ENCODE data around the gene BACE2.

The BACE2 gene

DNA sequence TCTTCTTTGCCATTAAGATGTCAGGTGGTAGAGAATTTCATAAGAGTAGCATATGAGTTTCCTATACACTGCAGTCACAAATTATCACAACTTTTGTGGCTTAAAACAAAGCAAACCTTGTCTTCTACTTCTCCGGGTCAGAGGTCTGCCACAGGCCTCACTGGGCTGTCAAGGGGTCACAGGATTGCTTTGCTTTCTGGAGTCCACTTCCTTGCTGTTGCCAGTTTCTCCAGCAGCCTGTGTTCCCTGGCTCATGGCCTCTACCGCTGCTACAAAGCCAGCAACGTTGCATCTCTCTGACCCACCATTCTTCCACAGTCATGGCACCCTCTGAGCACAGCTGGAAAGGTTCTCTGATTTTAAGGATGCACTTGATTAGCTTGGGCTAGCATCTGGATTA is 6.5 kb upstream of the BACE2 start:
- TF ChIP-seq, protein P1, sequence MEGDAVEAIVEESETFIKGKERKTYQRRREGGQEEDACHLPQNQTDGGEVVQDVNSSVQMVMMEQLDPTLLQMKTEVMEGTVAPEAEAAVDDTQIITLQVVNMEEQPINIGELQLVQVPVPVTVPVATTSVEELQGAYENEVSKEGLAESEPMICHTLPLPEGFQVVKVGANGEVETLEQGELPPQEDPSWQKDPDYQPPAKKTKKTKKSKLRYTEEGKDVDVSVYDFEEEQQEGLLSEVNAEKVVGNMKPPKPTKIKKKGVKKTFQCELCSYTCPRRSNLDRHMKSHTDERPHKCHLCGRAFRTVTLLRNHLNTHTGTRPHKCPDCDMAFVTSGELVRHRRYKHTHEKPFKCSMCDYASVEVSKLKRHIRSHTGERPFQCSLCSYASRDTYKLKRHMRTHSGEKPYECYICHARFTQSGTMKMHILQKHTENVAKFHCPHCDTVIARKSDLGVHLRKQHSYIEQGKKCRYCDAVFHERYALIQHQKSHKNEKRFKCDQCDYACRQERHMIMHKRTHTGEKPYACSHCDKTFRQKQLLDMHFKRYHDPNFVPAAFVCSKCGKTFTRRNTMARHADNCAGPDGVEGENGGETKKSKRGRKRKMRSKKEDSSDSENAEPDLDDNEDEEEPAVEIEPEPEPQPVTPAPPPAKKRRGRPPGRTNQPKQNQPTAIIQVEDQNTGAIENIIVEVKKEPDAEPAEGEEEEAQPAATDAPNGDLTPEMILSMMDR (IDR thresholded peaks at IDR 0.05; ENCODE audit: low read depth, low read length) = no peak
- DNase-seq (ENCODE audit: extremely low read depth, low read depth) = no peak

DNA sequence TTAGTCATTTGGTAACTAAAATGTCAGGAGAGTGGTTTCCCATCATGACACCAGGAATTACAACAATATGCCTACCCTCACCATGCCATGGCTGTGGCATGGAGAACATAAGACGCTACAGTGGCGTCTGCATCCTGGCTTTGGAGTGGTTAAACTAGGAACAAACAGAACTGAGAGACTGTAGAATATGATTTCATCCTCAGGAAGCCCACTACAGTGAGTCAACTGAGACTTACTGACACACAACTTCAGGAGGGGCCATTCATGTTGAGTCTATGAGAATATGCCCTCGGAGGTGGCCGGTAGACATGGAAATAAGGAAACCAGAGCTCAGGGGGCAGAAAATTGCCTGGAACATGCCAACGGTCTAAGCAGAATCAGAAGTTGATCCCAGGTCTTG is 5.9 kb upstream of the BACE2 start:
- DNase-seq (ENCODE audit: extremely low read depth, low read depth) = no peak
- TF ChIP-seq, protein P1 (IDR thresholded peaks at IDR 0.05; ENCODE audit: low read depth, low read length) = no peak

DNA sequence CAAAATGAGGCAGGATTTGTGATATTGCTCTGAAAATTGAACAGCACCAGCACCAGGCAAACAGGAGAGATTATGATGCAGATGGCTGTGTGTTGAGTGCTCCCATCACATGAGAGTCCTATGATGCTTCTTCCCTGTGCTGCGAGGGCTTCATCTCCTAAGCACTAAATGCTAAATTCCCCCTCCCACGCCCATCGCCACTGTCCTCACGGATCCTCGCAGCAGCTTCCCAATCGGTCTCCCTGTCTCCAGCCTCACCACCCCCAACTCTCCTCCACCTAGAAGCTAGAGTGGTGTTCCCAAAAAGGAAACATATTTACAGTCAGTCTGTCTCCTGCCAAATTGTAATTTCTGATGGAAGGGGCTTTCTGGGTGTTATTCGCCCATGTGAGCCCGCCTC is 4.9 kb upstream of the BACE2 start:
- no peak for DNase-seq (ENCODE audit: extremely low read depth, low read depth)
- TF ChIP-seq, protein P1 (IDR thresholded peaks at IDR 0.05; ENCODE audit: low read depth, low read length) = no peak

DNA sequence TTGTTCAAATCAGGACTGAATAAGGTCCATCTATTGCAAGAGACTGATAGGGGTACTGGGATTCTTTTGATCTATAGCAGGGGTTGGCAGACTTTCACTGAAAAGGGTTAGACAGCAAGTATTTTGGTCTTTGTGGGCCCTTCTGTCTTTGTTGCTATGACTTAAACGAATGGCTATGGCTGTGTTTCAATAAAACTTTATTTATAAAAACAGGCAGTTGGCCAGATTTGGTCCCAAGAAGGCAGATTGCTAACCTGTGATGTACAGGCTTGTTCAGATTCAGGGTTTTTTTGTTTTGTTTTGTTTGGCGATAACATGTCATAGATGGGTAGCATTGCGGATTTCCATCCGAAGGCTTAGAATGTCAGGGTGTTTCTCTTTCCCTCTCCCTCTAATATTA is 3.9 kb upstream of the BACE2 start:
- TF ChIP-seq, protein P1 (IDR thresholded peaks at IDR 0.05; ENCODE audit: low read depth, low read length) = no peak
- DNase-seq (ENCODE audit: extremely low read depth, low read depth) = no peak

DNA sequence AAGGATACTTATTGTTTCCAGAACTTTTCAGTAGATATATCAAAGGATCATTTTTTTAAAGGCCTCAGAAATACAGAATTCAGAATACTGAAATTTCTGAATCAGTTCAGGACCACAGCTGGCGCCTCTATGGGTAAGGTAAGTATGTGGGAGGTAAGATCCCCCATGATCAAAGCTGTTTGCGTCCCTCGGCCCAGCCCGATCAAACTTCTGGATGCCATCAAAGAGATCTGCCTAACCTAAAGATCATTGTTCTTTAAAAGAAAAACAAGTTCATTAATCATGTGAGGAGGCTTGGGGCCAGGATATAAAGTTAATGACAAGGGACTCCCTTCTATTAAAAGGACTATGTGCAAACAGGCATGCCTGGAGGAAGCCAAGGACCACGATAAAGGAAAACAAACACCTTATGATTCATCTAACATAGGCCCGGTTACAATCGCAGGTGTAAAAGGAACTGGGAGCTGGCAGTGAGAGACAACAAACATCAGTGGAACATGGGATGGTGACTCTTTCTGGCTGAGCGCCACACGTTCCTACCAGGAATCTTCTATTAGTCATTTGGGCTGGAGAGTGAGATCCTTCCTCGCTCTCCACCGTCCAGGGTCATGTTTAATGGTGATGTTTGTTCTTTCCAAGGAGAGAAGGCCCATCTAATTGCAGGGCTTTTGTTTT is 2.8 kb upstream of the BACE2 start:
- TF ChIP-seq, protein P1 (IDR thresholded peaks at IDR 0.05; ENCODE audit: low read depth, low read length) = no peak
- DNase-seq (ENCODE audit: extremely low read depth, low read depth) = no peak

DNA sequence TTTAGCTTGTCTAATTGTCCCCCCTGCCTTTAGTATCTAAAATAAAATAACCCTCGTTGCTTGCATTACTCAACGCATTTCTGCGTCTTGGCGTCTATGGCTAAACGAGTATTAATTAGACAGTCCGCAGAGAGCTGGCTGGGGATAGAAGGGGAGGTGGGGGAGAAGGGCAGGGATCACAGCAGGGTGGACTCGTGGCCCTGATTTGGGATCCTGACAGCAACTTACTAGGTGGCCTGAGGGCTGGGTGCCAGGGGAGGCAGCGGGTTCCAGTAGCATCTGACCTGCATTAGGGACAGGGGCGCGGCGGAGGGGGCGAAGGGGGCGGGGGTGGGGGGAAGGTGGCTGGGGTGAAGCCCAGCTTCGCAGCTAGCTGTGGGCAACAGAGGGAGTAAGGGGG is 1.1 kb upstream of the BACE2 start:
- TF ChIP-seq, protein P1 (IDR thresholded peaks at IDR 0.05; ENCODE audit: low read depth, low read length) = no peak
- no peak for DNase-seq (ENCODE audit: extremely low read depth, low read depth)

DNA sequence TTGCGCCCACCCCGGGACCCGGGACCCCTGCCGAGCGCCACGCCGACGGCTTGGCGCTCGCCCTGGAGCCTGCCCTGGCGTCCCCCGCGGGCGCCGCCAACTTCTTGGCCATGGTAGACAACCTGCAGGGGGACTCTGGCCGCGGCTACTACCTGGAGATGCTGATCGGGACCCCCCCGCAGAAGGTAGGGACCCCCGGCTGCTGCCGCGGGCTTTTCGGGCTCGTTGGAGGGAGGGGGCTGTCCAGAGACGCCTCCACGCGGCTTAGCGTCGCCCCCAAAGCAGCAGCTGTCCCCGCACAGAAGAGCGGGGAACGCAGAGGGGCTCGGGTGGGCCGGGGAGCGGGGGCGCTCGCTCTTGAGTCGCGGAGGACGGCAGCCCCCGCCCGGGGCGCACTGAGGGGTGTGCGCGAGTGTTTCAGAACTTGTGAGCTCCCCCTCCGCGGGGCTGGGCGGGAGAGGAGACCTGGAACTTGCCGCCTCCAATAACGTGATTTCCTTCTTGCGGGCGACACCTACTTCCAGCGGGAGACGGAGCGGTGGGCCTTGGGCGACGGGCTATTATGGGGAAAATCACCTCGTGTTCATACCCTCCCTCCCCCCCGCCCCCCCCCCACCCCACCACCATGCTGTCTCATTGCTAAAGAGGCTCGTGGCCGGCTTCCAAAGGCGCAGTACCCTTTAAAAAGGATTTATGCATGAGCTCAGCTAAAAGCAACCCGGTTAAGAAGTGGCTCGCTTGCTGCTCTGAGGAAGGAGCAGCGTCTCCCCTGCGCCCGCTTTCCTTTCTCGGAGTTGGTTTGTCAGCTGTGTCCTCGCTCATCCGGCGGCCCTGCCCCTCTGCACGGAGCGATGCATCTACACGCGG is 664 bp downstream of the BACE2 start:
- TF ChIP-seq, protein P1 (IDR thresholded peaks at IDR 0.05; ENCODE audit: low read depth, low read length) = no peak
- DNase-seq (ENCODE audit: extremely low read depth, low read depth) = no peak

Measured in AG09319 (cell line).